ENCODE data around the gene ZC3H13. TPM values are rescaled to one million over a fixed set of nuclear protein-coding genes. Genes with fewer than 3 reads are reported as not detected.

ZC3H13 gene
- total RNA-seq (2021) (373 and 378 TPM in 2 replicates), Bru-seq, nascent RNA (percentile 100 among the genes with signal in this experiment), BruChase-seq, experiment 1, labeled RNA remaining after a 2-hour chase (percentile 99 among the genes with signal in this experiment), BruChase-seq, experiment 2, labeled RNA remaining after a 6-hour chase (percentile 99 among the genes with signal in this experiment)
- long read RNA-seq, full-length matches to known transcripts = 9 of 397 reads
- long read RNA-seq, partial matches to known transcripts = 163 of 397 reads
- long read RNA-seq, other reads (novel, unspliced or antisense) = 225 of 397 reads

GRCh38 chr13:46052319-46053161 is at the start of gene ZC3H13:
ZC3H13 (minus strand) TSS chr13:46052746; CDS start chr13:46045507, 7,239 bp downstream.
- DNase-seq (ENCODE audit: low spot score) = peak; percentile 99
- ChIA-PET POLR2A (ENCODE audit: low non-redundant PET) (no interaction called here), CTCF (interaction anchor here (0.7 kb wide), 1 partner anchor 237 kb away, joined by 6 read pairs; no protein-coding TSS in a partner anchor)
- H3K27ac ChIP-seq (ENCODE audit: low read depth, low read length, poor library complexity, severe bottlenecking) = peak within 1 kb of the TSS; percentile 98
- H3K27me3 ChIP-seq (replicated peaks; ENCODE audit: insufficient read depth, low read depth, low read length, poor library complexity) = no peaks in the 10 kb centered on the region
- H3K4me1 ChIP-seq (ENCODE audit: insufficient read depth, low read length, poor library complexity, severe bottlenecking) = peaks cover 22% of the 10 kb centered on the region
- H3K9me3 ChIP-seq (ENCODE audit: low read depth, low read length, poor library complexity, severe bottlenecking) = no peaks in the 10 kb centered on the region
- TF ChIP-seq EZH2 (IDR thresholded peaks at IDR 0.05; ENCODE audit: borderline replicate concordance, low read depth, low read length, poor library complexity, severe bottlenecking) (no peak), CTCF (conservative IDR thresholded peaks at IDR 0.05; ENCODE audit: low read depth, low read length) (peak; percentile 42; the same call in 1 of the 2 replicates)
- intact Hi-C loops (cut with micrococcal nuclease; ENCODE audit: unreplicated experiment) = loop anchor here (2.0 kb wide), 2 partner anchors 64 to 72 kb away; no protein-coding TSS in a partner anchor
- BruUV-seq (replicated peaks) = no TSS peak
- peak within 1 kb of the TSS; percentile 89 for H3K4me3 ChIP-seq (ENCODE audit: low read depth, low read length, poor library complexity, severe bottlenecking)
- peaks cover 25% of the 10 kb centered on the region for H3K36me3 ChIP-seq (ENCODE audit: insufficient read depth, low read length, poor library complexity, severe bottlenecking)

- TF ChIP-seq CTCF (conservative IDR thresholded peaks at IDR 0.05; ENCODE audit: low read depth, low read length) = no peak
- no peak for TF ChIP-seq EZH2 (IDR thresholded peaks at IDR 0.05; ENCODE audit: borderline replicate concordance, low read depth, low read length, poor library complexity, severe bottlenecking)
- Histone ChIP-seq H3K27ac (ENCODE audit: low read depth, low read length, poor library complexity, severe bottlenecking) (peak overlapping the region; percentile 76), H3K4me3 (ENCODE audit: low read depth, low read length, poor library complexity, severe bottlenecking) (no peak overlapping the region), H3K36me3 (ENCODE audit: insufficient read depth, low read length, poor library complexity, severe bottlenecking) (peaks cover 7% of the 10 kb centered on the region), H3K4me1 (ENCODE audit: insufficient read depth, low read length, poor library complexity, severe bottlenecking) (peaks cover 48% of the 10 kb centered on the region), H3K27me3 (replicated peaks; ENCODE audit: insufficient read depth, low read depth, low read length, poor library complexity) (no peaks in the 10 kb centered on the region), H3K9me3 (ENCODE audit: low read depth, low read length, poor library complexity, severe bottlenecking) (no peaks in the 10 kb centered on the region)
- BruUV-seq (replicated peaks) = no TSS peak
- ChIA-PET CTCF (no interaction called here), POLR2A (ENCODE audit: low non-redundant PET) (no interaction called here)
- DNase-seq (ENCODE audit: low spot score) = no peak
- intact Hi-C loops (cut with micrococcal nuclease; ENCODE audit: unreplicated experiment) = no loop called here
These were observed 49.7 kb upstream of the ZC3H13 start for GRCh38 chr13:46102255-46102605.

- BruUV-seq (replicated peaks) = no TSS peak
- peak; percentile 77 for DNase-seq (ENCODE audit: low spot score)
- Histone ChIP-seq H3K27ac (ENCODE audit: low read depth, low read length, poor library complexity, severe bottlenecking) (peak overlapping the region; percentile 76), H3K27me3 (replicated peaks; ENCODE audit: insufficient read depth, low read depth, low read length, poor library complexity) (no peaks in the 10 kb centered on the region), H3K36me3 (ENCODE audit: insufficient read depth, low read length, poor library complexity, severe bottlenecking) (peaks cover 7% of the 10 kb centered on the region), H3K9me3 (ENCODE audit: low read depth, low read length, poor library complexity, severe bottlenecking) (no peaks in the 10 kb centered on the region), H3K4me1 (ENCODE audit: insufficient read depth, low read length, poor library complexity, severe bottlenecking) (peaks cover 43% of the 10 kb centered on the region), H3K4me3 (ENCODE audit: low read depth, low read length, poor library complexity, severe bottlenecking) (no peak overlapping the region)
- TF ChIP-seq CTCF (conservative IDR thresholded peaks at IDR 0.05; ENCODE audit: low read depth, low read length) (no peak), EZH2 (IDR thresholded peaks at IDR 0.05; ENCODE audit: borderline replicate concordance, low read depth, low read length, poor library complexity, severe bottlenecking) (no peak)
- intact Hi-C loops (cut with micrococcal nuclease; ENCODE audit: unreplicated experiment) = no loop called here
- POLR2A ChIA-PET (ENCODE audit: low non-redundant PET) = no interaction called here
- CTCF ChIA-PET = no interaction called here
These were observed 49.1 kb upstream of the ZC3H13 start for GRCh38 chr13:46101484-46102254.

All from A673 (cell line).